AG04449 (cell line): ENCODE data around the gene TIGD4.

Experiments
- CTCF ChIA-PET: fragments of 350-600 bp; formaldehyde crosslinking; extraction: SDS; loops from one replicate; lab custom pipeline; 2021; ENCODE audit warnings: antibody characterized with exemption; lab: Yijun Ruan, JAX
- POLR2A ChIA-PET: fragments of 400-600, 350-600 bp; formaldehyde crosslinking; extraction: SDS; loops from one replicate; lab custom pipeline; 2020; ENCODE audit warnings: antibody characterized with exemption, inconsistent platforms; lab: Yijun Ruan, JAX
- DNase-seq: peaks from one replicate; pipeline ENCODE4 v3.0.0-alpha.2; 2010; ENCODE audit warnings: low read depth, low spot score
- H3K4me3 ChIP-seq: 2 replicates; pipeline ENCODE4 v1.5.1; 2011; ENCODE audit warnings: low read depth, mild to moderate bottlenecking, control low read depth, low read length
- TF ChIP-seq, protein P1 (sequence below): IDR thresholded peaks from one replicate; pipeline ENCODE4 v1.5.1; 2011; ENCODE audit warnings: mild to moderate bottlenecking, moderate library complexity, low read length, control low read depth, inconsistent platforms; ENCODE audit not compliant: insufficient read depth; ENCODE audit errors: missing control alignments

The TIGD4 gene

DNA sequence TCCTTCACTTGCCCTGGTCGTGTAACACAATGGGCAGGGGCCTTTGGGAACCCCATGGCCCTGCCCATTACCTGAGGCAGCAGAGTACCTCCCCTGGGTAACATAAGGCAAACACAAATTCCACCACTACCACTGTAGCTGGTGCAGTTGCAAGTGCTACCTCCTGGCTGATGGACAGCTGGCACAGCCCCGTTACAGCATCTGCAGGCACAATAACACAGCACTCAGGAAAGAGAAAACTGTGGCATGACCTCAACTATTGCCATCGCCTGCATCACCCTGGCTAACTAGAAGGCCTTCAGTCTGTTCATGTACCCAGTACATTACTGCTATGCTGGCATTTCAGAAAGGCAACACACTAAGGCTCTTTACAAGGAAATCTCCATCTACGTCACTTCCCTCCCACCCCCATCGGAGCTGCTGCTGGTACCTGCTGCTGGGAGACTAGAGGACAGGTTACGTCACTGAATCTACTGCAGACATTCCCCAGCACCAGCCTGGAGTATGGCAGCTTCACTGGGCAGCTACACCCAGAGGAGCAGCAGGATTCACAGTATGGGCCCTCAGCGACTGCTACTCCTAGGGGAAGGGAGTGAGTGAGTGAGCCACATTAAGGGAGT lies 39.6 kb upstream of the TIGD4 start:
- ChIA-PET CTCF (interaction anchor here (1.4 kb wide), 1 partner anchor 309 kb away, joined by 4 read pairs; no protein-coding TSS in a partner anchor), POLR2A (no interaction called here)
- no peak for DNase-seq

DNA sequence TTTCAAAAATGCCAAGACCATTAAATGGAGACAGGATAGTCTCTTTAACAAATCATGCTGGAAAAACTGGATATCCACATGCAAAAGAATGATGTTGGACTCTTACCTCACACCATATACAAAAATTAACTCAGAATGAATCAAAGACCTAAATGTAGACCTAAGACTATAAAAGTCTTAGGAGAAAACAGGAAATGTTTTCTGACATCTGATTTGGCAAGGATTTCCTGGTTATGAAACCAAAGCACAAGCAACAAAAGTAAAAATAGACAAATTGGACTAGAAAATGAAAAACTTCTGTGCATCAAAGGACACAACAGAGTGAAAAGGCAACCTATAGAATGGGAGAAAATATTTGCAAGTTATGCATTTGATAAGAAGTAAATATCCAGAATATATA lies 37.8 kb upstream of the TIGD4 start:
- POLR2A ChIA-PET: no interaction called here
- no peak for DNase-seq
- TF ChIP-seq, protein P1, sequence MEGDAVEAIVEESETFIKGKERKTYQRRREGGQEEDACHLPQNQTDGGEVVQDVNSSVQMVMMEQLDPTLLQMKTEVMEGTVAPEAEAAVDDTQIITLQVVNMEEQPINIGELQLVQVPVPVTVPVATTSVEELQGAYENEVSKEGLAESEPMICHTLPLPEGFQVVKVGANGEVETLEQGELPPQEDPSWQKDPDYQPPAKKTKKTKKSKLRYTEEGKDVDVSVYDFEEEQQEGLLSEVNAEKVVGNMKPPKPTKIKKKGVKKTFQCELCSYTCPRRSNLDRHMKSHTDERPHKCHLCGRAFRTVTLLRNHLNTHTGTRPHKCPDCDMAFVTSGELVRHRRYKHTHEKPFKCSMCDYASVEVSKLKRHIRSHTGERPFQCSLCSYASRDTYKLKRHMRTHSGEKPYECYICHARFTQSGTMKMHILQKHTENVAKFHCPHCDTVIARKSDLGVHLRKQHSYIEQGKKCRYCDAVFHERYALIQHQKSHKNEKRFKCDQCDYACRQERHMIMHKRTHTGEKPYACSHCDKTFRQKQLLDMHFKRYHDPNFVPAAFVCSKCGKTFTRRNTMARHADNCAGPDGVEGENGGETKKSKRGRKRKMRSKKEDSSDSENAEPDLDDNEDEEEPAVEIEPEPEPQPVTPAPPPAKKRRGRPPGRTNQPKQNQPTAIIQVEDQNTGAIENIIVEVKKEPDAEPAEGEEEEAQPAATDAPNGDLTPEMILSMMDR: no peak
- CTCF ChIA-PET: no interaction called here
- no peak overlapping the region for H3K4me3 ChIP-seq

More for the DNA sequence above, 39.6 kb upstream of the TIGD4 start:
- TF ChIP-seq, protein P1: no peak
- H3K4me3 ChIP-seq: no peak overlapping the region

DNA sequence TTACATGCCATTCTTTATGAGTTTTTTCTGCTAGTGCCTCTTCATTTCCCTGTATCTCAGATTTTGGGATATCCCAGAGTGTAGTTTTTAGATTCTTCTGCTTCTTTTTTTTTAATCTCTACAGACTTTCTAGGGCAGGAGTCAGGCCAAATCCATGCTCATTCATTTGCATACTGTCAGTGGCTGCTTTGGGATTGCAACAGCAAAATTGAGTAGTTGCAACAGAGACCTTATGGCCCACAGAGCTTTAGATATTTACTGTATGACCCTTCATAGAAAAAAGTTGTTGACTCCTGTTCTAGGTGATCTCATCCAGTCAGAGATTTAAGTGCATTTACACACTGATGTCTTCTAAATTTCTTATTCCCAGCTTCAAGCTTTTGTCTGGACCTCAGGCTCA lies 35.5 kb upstream of the TIGD4 start:
- no peak overlapping the region for H3K4me3 ChIP-seq
- TF ChIP-seq, protein P1: no peak
- no peak for DNase-seq
- CTCF ChIA-PET: no interaction called here
- POLR2A ChIA-PET: no interaction called here

DNA sequence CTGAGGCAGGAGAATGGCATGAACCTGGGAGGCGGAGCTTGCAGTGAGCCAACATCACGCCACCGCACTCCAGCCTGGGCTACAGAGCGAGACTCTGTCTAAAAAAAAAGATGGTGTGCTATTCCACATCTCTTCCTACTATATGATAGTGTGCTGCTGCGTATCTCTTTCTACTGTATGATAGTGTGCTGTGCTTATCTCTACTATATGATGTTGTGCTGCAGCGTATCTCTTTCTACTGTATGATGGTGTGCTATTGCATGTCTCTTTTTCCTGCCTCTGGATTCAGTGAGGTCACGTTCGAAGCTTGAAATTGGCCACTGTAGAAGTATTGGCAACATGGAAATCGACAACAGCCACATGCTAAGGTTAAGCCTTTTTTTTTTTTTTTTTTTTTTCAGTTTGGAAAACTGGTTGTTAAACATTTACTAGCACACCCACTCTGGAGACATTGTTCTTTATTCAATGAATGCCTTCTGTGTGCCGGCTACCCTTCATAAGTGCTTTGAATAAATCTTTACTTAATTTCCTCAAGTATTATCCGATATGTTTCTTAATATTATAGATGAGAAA lies 31.3 kb upstream of the TIGD4 start:
- ChIA-PET POLR2A (no interaction called here), CTCF (interaction anchor here (0.7 kb wide), 1 partner anchor 275 kb away, joined by 3 read pairs; no protein-coding TSS in a partner anchor)
- TF ChIP-seq, protein P1: no peak
- H3K4me3 ChIP-seq: no peak overlapping the region
- no peak for DNase-seq

DNA sequence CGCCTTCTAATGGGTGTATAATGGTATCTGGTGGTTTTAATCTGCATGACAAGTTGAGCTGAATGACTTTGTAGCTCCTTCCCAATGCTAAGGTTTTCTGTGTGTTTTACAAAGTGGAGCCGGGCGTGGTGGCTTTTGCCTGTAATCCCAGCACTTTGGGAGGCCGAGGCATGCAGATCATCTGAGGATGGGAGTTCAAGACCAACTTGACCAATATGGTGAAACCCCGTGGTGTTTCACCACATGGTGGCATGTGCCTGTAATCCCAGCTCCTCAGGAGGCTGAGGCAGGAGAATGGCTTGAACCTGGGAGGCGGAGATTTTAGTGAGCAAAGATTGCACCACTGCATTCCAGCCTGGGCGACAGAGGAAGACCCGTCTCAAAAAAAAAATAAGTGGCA lies 29.1 kb upstream of the TIGD4 start:
- ChIA-PET POLR2A (no interaction called here), CTCF (interaction anchor here (2.1 kb wide), 1 partner anchor 319 kb away, joined by 9 read pairs; no protein-coding TSS in a partner anchor)
- no peak for DNase-seq
- TF ChIP-seq, protein P1: no peak
- no peak overlapping the region for H3K4me3 ChIP-seq

DNA sequence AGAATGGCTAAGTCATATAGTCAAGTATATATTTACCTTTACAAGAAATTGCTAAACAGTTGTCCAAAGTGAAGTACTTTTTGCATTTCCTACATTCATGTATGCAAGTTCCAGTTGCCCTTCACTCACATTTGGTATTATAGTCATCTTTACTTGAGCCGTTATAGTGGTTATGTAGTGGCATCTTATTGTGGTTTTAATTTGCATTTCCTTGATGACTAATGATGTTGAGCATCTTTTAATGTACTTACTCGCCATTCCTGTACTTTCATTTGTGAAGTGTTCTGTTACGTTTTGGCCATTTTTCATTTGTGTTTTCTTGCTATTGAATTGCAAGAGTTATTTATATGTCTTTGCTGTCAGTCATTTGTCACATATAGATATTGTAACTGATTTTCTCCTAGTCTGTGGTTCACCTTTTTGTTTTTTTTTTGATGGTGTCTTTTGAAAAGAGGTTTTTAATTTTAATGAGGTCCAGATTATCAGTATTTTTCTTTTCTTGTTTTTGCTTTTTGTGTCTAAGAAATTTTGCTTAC lies 27.8 kb upstream of the TIGD4 start:
- DNase-seq: no peak
- CTCF ChIA-PET: interaction anchor here (1.1 kb wide), 1 partner anchor 9 kb away, joined by 3 read pairs; no protein-coding TSS in a partner anchor
- H3K4me3 ChIP-seq: no peak overlapping the region
- POLR2A ChIA-PET: no interaction called here
- TF ChIP-seq, protein P1: no peak
